ENCODE data around the gene MECR.

The MECR gene

GRCh38 chr1:29201595-29202051 is 29.1 kb downstream of the MECR start:
- H3K27ac ChIP-seq: no peak overlapping the region
- TF ChIP-seq ZFX (IDR thresholded peaks at IDR 0.05; ENCODE audit: borderline replicate concordance) (no peak), CTCF (IDR thresholded peaks at IDR 0.05) (no peak)

- TF ChIP-seq CTCF (IDR thresholded peaks at IDR 0.05) (no peak), ZFX (IDR thresholded peaks at IDR 0.05; ENCODE audit: borderline replicate concordance) (no peak)
- H3K27ac ChIP-seq: no peak overlapping the region
These were observed 29.7 kb downstream of the MECR start for GRCh38 chr1:29200906-29201594.

GRCh38 chr1:29197993-29198392 is 32.7 kb downstream of the MECR start:
- TF ChIP-seq CTCF (IDR thresholded peaks at IDR 0.05): no peak
- TF ChIP-seq ZFX (IDR thresholded peaks at IDR 0.05; ENCODE audit: borderline replicate concordance): no peak
- no peak overlapping the region for H3K27ac ChIP-seq

GRCh38 chr1:29197590-29197924 is 33.2 kb downstream of the MECR start:
- H3K27ac ChIP-seq: no peak overlapping the region

GRCh38 chr1:29196863-29197589 is 33.7 kb downstream of the MECR start:
- TF ChIP-seq ZFX (IDR thresholded peaks at IDR 0.05; ENCODE audit: borderline replicate concordance): no peak
- TF ChIP-seq CTCF (IDR thresholded peaks at IDR 0.05): no peak
- no peak overlapping the region for H3K27ac ChIP-seq

More at GRCh38 chr1:29197590-29197924, 33.2 kb downstream of the MECR start:
- TF ChIP-seq ZFX (IDR thresholded peaks at IDR 0.05; ENCODE audit: borderline replicate concordance) (no peak), CTCF (IDR thresholded peaks at IDR 0.05) (peak; percentile 62)

GRCh38 chr1:29195881-29196291 is 34.8 kb downstream of the MECR start:
- no peak overlapping the region for H3K27ac ChIP-seq
- no peak for TF ChIP-seq ZFX (IDR thresholded peaks at IDR 0.05; ENCODE audit: borderline replicate concordance)
- no peak for TF ChIP-seq CTCF (IDR thresholded peaks at IDR 0.05)

GRCh38 chr1:29193879-29194455 is 36.8 kb downstream of the MECR start:
- no peak overlapping the region for H3K27ac ChIP-seq
- no peak for TF ChIP-seq ZFX (IDR thresholded peaks at IDR 0.05; ENCODE audit: borderline replicate concordance)
- no peak for TF ChIP-seq CTCF (IDR thresholded peaks at IDR 0.05)

Measured in 22Rv1 (cell line).